A549 (cell line): ENCODE data around the gene CEP85L. TPM values are rescaled to one million over a fixed set of nuclear protein-coding genes. Genes with fewer than 3 reads are reported as not detected.

Experiments
- ATAC-seq, 2 experiments: fragments of 200-7000 bp in 1 of 2; fragments of >200 bp in 1 of 2; cut with Nextera tagmentation in 1 of 2; cut with Tn5 transposase in 1 of 2; 3 replicates each; pipeline versions ENCODE4 v1.8.0 to v1.9.1; 2018 to 2020; ENCODE audit warnings: mild to moderate bottlenecking in 1 of 2, moderate library complexity in 1 of 2
- CTCF ChIA-PET: fragments of 300-600 bp; sonication (Branson Sonifier 250); formaldehyde crosslinking; extraction: SDS; loops from one replicate; lab custom pipeline; 2021; ENCODE audit warnings: antibody characterized with exemption, inconsistent platforms; lab: Yijun Ruan, JAX
- POLR2A ChIA-PET: fragments of 350-600 bp; formaldehyde crosslinking; extraction: SDS; loops from one replicate; lab custom pipeline; 2021; ENCODE audit warnings: antibody characterized with exemption, inconsistent platforms; lab: Yijun Ruan, JAX
- DNase-seq, 2 experiments: peaks; one replicate each; pipeline versions ENCODE4 v3.0.0 to v3.0.0-alpha.2; 2011 to 2016; ENCODE audit warnings: low read depth in 1 of 2, low spot score in 1 of 2
- FAIRE-seq: peaks from 2 replicates; lab custom pipeline; 2011; peaks lifted over from hg19 to GRCh38; lab: Jason Lieb, UNC
- H3K27ac ChIP-seq, 2 experiments: fragments of >200 bp; sonication (Bioruptor Twin); formaldehyde crosslinking; 3 replicates each; pipeline ENCODE4 v1.5.1; 2016 to 2017
- H3K4me1 ChIP-seq: fragments of >200 bp; sonication (Bioruptor Twin); formaldehyde crosslinking; 3 replicates; pipeline ENCODE4 v1.6.1; 2016
- H3K4me2 ChIP-seq: fragments of >200 bp; sonication (Bioruptor Twin); formaldehyde crosslinking; 3 replicates; pipeline ENCODE4 v1.6.1; 2016
- H3K4me3 ChIP-seq: fragments of >200 bp; sonication (Bioruptor Twin); formaldehyde crosslinking; 3 replicates; pipeline ENCODE4 v1.5.1; 2016
- H3K9me3 ChIP-seq: fragments of >200 bp; sonication (Bioruptor Twin); formaldehyde crosslinking; 3 replicates; pipeline ENCODE4 v1.6.1; 2016
- BHLHE40 ChIP-seq: IDR thresholded peaks from 2 replicates; pipeline ENCODE4 v1.6.1; 2012; ENCODE audit warnings: low read depth, low read length, inconsistent platforms
- CBX8 ChIP-seq: fragments of 200-600 bp; sonication (generic); IDR thresholded peaks from 2 replicates; pipeline ENCODE4 v1.6.1; 2016
- CTCF ChIP-seq: fragments of >200 bp; sonication (Bioruptor Twin); formaldehyde crosslinking; IDR thresholded peaks from 3 replicates; pipeline ENCODE4 v1.5.1; 2016
- EHMT2 ChIP-seq: fragments of 200-600 bp; sonication (generic); IDR thresholded peaks from 2 replicates; pipeline ENCODE4 v1.6.1; 2016; ENCODE audit warnings: antibody characterized with exemption, low read depth, mild to moderate bottlenecking, moderate library complexity
- ELK1 ChIP-seq: fragments of 150-350 bp; IDR thresholded peaks from 2 replicates; pipeline ENCODE4 v1.6.1; 2014; ENCODE audit warnings: low read depth, mild to moderate bottlenecking, low read length
- ESRRA ChIP-seq: fragments of 150-350 bp; IDR thresholded peaks from 2 replicates; pipeline ENCODE4 v1.6.1; 2014; ENCODE audit warnings: mild to moderate bottlenecking, low read length, borderline replicate concordance
- FOSL2 ChIP-seq, 2 experiments: fragments of 450-650 bp in 1 of 2; fragments of >200 bp in 1 of 2; sonication (Bioruptor Twin) in 1 of 2; formaldehyde crosslinking; IDR thresholded peaks; 2 replicates each; pipeline versions ENCODE4 v1.5.0 to v1.6.1; 2016 to 2020; ENCODE audit warnings: mild to moderate bottlenecking in 1 of 2, moderate library complexity in 1 of 2
- KDM5A ChIP-seq: fragments of 200-600 bp; sonication (generic); IDR thresholded peaks from 2 replicates; pipeline ENCODE4 v1.6.1; 2016; ENCODE audit warnings: antibody characterized with exemption, mild to moderate bottlenecking
- MAX ChIP-seq: IDR thresholded peaks from 2 replicates; pipeline ENCODE4 v1.6.1; 2012
- MYC ChIP-seq: IDR thresholded peaks from 2 replicates; pipeline ENCODE4 v1.6.1; 2012; ENCODE audit warnings: mild to moderate bottlenecking, inconsistent platforms, low read length, improper control_type of control experiment, borderline replicate concordance
- NFE2L2 ChIP-seq: fragments of 150-350 bp; conservative IDR thresholded peaks from 2 replicates; pipeline ENCODE4 v1.6.1; 2014; ENCODE audit warnings: low read length
- PHF8 ChIP-seq: fragments of 200-600 bp; sonication (generic); IDR thresholded peaks from 2 replicates; pipeline ENCODE4 v1.6.1; 2016; ENCODE audit warnings: low read depth, mild to moderate bottlenecking, antibody characterized with exemption, moderate library complexity, borderline replicate concordance
- POLR2A ChIP-seq: IDR thresholded peaks from 2 replicates; pipeline ENCODE4 v1.6.1; 2012; ENCODE audit warnings: mild to moderate bottlenecking, low read length
- RAD21 ChIP-seq, 2 experiments: fragments of >200 bp in 1 of 2; sonication (Bioruptor Twin) in 1 of 2; formaldehyde crosslinking in 1 of 2; IDR thresholded peaks in 1 of 2; conservative IDR thresholded peaks in 1 of 2; 2 replicates in 1 of 2; 3 replicates in 1 of 2; pipeline ENCODE4 v1.6.1; 2012 to 2018; ENCODE audit warnings: inconsistent platforms in 1 of 2
- RCOR1 ChIP-seq: fragments of 150-350 bp; IDR thresholded peaks from 2 replicates; pipeline ENCODE4 v1.6.1; 2014; ENCODE audit warnings: antibody characterized with exemption, low read length, low read depth
- RFX5 ChIP-seq: fragments of 450-650 bp; IDR thresholded peaks from 2 replicates; pipeline ENCODE4 v1.7.1; 2014; ENCODE audit warnings: antibody characterized with exemption, mild to moderate bottlenecking, moderate library complexity
- SMC3 ChIP-seq: fragments of >200 bp; sonication (Bioruptor Twin); formaldehyde crosslinking; IDR thresholded peaks from 3 replicates; pipeline ENCODE4 v1.6.1; 2018; ENCODE audit warnings: inconsistent platforms
- ZFP36 ChIP-seq: fragments of 450-650 bp; IDR thresholded peaks from 2 replicates; pipeline ENCODE4 v1.6.1; 2014; ENCODE audit warnings: borderline replicate concordance; ENCODE audit not compliant: partially characterized antibody
- ZSCAN20 ChIP-seq: fragments of 250-450 bp; sonication (Bioruptor Pico); IDR thresholded peaks from 2 replicates; pipeline ENCODE4 v1.8.0; 2022; ENCODE audit warnings: mild to moderate bottlenecking, moderate library complexity
- WGBS: methylation state at CpG from one replicate; pipeline ENCODE4 v1.1.6; 2017; ENCODE audit errors: missing lambda C conversion rate; 5-methylcytosine and 5-hydroxymethylcytosine counted together
- polyA plus RNA-seq, 4 experiments: library from polyadenylated mRNA; depleted of rRNA in 3 of 4; stranded (reverse); fragments of >200 nt; fragmentation: RNase III in 1 of 4; extraction: RNeasy Plus Mini Kit Qiagen cat#74134 plus additional on column Dnase treatment in 1 of 4; gene quantifications; 2 replicates in 3 of 4; 3 replicates in 1 of 4; pipeline ENCODE4 v1.2.3, GENCODE V29; 2011 to 2017
- TF ChIP-seq, protein P1 (sequence below): fragments of 450-650 bp; IDR thresholded peaks from 2 replicates; pipeline ENCODE4 v1.6.1; 2014; ENCODE audit warnings: antibody characterized with exemption
- TF ChIP-seq, protein P2 (sequence below): fragments of 250-450 bp; sonication (Bioruptor Pico); IDR thresholded peaks from 2 replicates; pipeline ENCODE4 v1.5.0; 2020; ENCODE audit warnings: low read depth, mild to moderate bottlenecking, moderate library complexity
- TF ChIP-seq, protein P3 (sequence below): IDR thresholded peaks from 2 replicates; pipeline ENCODE4 v1.6.1; 2012
- TF ChIP-seq, protein P4 (sequence below): fragments of 250-450 bp; sonication (Bioruptor Pico); IDR thresholded peaks from 2 replicates; pipeline ENCODE4 v1.5.0; 2021; ENCODE audit warnings: mild to moderate bottlenecking, moderate library complexity, borderline replicate concordance

Gene CEP85L
- polyA plus RNA-seq, 2 of the 4 experiments (the other 2 are of a cell fraction), result 1.3 to 3.4 TPM

DNA sequence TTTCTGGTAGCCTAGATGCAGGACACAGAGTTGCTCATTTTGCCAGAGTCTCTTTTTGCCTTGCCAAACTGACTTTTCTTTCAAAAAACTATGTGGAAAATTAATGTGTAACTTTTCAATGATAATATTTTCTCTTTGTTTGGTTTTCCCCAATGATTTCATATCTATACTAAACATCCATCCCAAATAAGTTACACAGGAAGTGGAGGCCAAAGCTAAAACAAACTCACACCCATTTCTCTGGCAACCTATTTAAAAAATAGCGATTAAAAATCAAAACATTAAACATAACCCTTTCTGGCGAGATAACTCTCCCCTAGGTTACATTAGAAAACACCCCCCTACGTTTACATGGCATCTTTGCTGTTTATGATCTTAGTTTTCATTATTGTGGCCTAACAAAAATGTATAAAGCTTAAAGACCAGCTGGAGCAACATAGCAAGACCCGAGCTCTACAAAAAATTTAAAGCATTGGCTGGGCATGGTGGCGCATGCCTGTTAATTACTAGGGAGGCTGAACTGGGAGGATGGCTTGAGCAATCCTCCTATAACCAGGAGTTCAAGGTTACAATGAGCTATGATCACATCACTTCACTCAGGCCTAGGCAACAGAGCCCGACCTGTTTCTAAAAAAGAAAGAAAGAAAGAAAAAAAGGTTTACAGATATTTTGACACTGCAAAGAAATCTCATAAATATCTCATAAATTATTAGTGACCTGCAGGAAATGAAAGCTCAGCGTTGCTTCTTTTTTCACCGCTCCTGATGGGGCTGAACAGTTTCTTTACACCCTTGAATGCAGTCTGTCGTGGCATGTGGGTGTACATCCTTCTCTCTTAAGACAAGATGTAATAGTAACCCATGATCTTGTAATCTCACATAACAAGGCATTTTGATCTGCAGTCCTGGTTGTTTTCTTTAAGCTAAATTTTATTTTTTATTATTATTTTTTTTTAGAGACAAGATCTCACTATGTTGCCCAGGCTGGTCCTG, 32.8 kb upstream of the CEP85L start:
- H3K9me3 ChIP-seq, result no peaks in the 10 kb centered on the region
- no peak for DNase-seq
- ChIA-PET CTCF (interaction anchor here (1.0 to 1.9 kb wide), 2 partner anchors 13 kb away, joined by 4 read pairs; no protein-coding TSS in a partner anchor), POLR2A (no interaction called here)
- no peak for ATAC-seq
- FAIRE-seq, result no peak
- 68% methylated on average over 9 of the region's 9 CpGs for WGBS
- H3K4me1 ChIP-seq, result peaks cover 19% of the 10 kb centered on the region
- H3K27ac ChIP-seq, result no peak overlapping the region
- H3K4me2 ChIP-seq, result 0 out of 3 replicates have a peak overlapping the region, but pooled peaks have one; percentile 11
- H3K4me3 ChIP-seq, result no peak overlapping the region
- TF ChIP-seq CBX8, result no peak
- TF ChIP-seq RAD21 (conservative IDR thresholded peaks at IDR 0.05 in 1 of 2, IDR thresholded peaks at IDR 0.05 in 1 of 2), result no peak
- no peak for TF ChIP-seq PHF8
- TF ChIP-seq, protein P1, sequence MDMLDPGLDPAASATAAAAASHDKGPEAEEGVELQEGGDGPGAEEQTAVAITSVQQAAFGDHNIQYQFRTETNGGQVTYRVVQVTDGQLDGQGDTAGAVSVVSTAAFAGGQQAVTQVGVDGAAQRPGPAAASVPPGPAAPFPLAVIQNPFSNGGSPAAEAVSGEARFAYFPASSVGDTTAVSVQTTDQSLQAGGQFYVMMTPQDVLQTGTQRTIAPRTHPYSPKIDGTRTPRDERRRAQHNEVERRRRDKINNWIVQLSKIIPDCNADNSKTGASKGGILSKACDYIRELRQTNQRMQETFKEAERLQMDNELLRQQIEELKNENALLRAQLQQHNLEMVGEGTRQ, result no peak
- no peak for TF ChIP-seq ELK1
- no peak for TF ChIP-seq RCOR1
- no peak for TF ChIP-seq BHLHE40
- no peak for TF ChIP-seq ZSCAN20 (CRISPR knock-in tag)
- TF ChIP-seq EHMT2, result no peak
- TF ChIP-seq MAX, result no peak
- no peak for TF ChIP-seq ESRRA
- TF ChIP-seq SMC3, result no peak

DNA sequence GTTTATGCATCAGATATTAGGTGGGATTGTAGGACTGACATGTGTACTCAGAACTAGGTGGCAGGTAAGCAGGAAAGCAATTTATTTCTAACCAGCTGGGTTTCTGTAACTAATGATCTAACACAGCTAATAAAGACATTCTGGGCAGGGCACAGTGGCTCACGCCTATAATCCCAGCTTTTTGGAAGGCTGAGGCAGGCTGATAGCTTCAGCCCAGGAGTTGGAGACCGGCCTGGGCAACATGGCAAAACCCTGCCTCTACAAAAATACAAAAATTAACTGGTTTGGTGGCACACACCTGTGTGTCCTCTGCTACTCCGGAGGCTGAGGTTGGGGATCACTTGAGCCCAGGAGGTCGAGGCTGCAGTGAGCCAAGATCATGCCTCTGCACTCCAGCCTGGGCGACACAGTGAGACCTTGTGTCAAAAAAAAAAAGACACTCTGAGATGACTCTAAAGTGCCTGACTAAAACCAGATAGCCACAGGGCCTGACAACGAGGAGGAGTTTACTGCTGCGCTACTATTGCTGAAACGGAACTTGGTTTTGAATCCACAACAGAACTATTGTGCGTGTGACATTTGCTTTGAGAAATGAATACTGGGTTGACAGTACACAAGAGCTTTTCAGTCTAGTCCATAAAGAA, 29.2 kb upstream of the CEP85L start:
- Histone ChIP-seq H3K4me1 (peaks cover 23% of the 10 kb centered on the region), H3K27ac (no peak overlapping the region), H3K9me3 (no peaks in the 10 kb centered on the region), H3K4me2 (no peak overlapping the region), H3K4me3 (no peak overlapping the region)
- 75% methylated on average over 8 of the region's 9 CpGs for WGBS
- POLR2A ChIA-PET, result no interaction called here
- DNase-seq (no peak), ATAC-seq (no peak), FAIRE-seq (no peak)
- TF ChIP-seq BHLHE40, result no peak
- TF ChIP-seq RCOR1, result no peak
- TF ChIP-seq RAD21 (conservative IDR thresholded peaks at IDR 0.05 in 1 of 2, IDR thresholded peaks at IDR 0.05 in 1 of 2), result no peak
- TF ChIP-seq MYC, result no peak
- no peak for TF ChIP-seq NFE2L2
- TF ChIP-seq, protein P2, sequence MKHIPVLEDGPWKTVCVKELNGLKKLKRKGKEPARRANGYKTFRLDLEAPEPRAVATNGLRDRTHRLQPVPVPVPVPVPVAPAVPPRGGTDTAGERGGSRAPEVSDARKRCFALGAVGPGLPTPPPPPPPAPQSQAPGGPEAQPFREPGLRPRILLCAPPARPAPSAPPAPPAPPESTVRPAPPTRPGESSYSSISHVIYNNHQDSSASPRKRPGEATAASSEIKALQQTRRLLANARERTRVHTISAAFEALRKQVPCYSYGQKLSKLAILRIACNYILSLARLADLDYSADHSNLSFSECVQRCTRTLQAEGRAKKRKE (CRISPR knock-in tag), result no peak
- no peak for TF ChIP-seq CTCF
- no peak for TF ChIP-seq FOSL2 (IDR thresholded peaks at IDR 0.05)
- TF ChIP-seq FOSL2 (CRISPR knock-in tag; IDR thresholded peaks at IDR 0.05), result no peak
- no peak for TF ChIP-seq KDM5A
- no peak for TF ChIP-seq SMC3
- TF ChIP-seq, protein P3, sequence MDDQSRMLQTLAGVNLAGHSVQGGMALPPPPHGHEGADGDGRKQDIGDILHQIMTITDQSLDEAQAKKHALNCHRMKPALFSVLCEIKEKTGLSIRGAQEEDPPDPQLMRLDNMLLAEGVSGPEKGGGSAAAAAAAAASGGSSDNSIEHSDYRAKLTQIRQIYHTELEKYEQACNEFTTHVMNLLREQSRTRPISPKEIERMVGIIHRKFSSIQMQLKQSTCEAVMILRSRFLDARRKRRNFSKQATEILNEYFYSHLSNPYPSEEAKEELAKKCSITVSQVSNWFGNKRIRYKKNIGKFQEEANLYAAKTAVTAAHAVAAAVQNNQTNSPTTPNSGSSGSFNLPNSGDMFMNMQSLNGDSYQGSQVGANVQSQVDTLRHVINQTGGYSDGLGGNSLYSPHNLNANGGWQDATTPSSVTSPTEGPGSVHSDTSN, result no peak
- TF ChIP-seq POLR2A, result no peak
- no peak for TF ChIP-seq RFX5
- TF ChIP-seq, protein P4, sequence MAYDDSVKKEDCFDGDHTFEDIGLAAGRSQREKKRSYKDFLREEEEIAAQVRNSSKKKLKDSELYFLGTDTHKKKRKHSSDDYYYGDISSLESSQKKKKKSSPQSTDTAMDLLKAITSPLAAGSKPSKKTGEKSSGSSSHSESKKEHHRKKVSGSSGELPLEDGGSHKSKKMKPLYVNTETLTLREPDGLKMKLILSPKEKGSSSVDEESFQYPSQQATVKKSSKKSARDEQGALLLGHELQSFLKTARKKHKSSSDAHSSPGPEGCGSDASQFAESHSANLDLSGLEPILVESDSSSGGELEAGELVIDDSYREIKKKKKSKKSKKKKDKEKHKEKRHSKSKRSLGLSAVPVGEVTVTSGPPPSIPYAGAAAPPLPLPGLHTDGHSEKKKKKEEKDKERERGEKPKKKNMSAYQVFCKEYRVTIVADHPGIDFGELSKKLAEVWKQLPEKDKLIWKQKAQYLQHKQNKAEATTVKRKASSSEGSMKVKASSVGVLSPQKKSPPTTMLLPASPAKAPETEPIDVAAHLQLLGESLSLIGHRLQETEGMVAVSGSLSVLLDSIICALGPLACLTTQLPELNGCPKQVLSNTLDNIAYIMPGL (CRISPR knock-in tag), result no peak
- no peak for TF ChIP-seq ELK1
- TF ChIP-seq ZFP36, result no peak
- TF ChIP-seq PHF8, result no peak
- TF ChIP-seq EHMT2, result no peak
- CTCF ChIA-PET, result interaction anchor here (1.0 kb wide), 1 partner anchor 16 kb away, joined by 7 read pairs; no protein-coding TSS in a partner anchor
